CD14-positive monocyte (primary cell): ENCODE data around the gene MEX3A. TPM values are rescaled to one million over a fixed set of nuclear protein-coding genes. Genes with fewer than 3 reads are reported as not detected.

Source experiments
- DNase-seq, 3 donors: peaks; one replicate each; pipeline ENCODE4 v3.0.0-alpha.2; 2011 to 2022
- H2AFZ ChIP-seq: 2 replicates; pipeline ENCODE4 v1.6.0; 2012; ENCODE audit warnings: mild to moderate bottlenecking, low read depth, low read length, inconsistent platforms; ENCODE audit not compliant: insufficient read depth, poor library complexity, severe bottlenecking
- H3K27ac ChIP-seq, 2 donors: 1 replicate in 1 of 2; 2 replicates in 1 of 2; pipeline ENCODE4 v1.5.1; 2012 to 2013; ENCODE audit warnings: low read length in 2 of 2, control low read depth in 1 of 2, inconsistent platforms in 1 of 2, low read depth in 1 of 2, mild to moderate bottlenecking in 1 of 2
- H3K27me3 ChIP-seq, 2 donors: one replicate each; pipeline versions ENCODE4 v1.6.0 to v1.6.1; 2011 to 2013; ENCODE audit warnings: low read length in 2 of 2; ENCODE audit not compliant: control insufficient read depth in 2 of 2, insufficient read depth in 2 of 2
- H3K36me3 ChIP-seq, 2 donors: replicated peaks in 1 of 2; 1 replicate in 1 of 2; 2 replicates in 1 of 2; pipeline versions ENCODE4 v1.5.1 to v1.6.1; 2012 to 2013; ENCODE audit warnings: low read length in 2 of 2, control low read depth in 1 of 2, inconsistent platforms in 1 of 2, mild to moderate bottlenecking in 1 of 2; ENCODE audit not compliant: insufficient read depth in 2 of 2, control insufficient read depth in 1 of 2
- H3K4me1 ChIP-seq, 2 donors: 1 replicate in 1 of 2; 2 replicates in 1 of 2; pipeline versions ENCODE4 v1.5.1 to v1.6.1; 2012 to 2013; ENCODE audit warnings: low read length in 2 of 2, control low read depth in 1 of 2, inconsistent platforms in 1 of 2, mild to moderate bottlenecking in 1 of 2, moderate library complexity in 1 of 2; ENCODE audit not compliant: insufficient read depth in 2 of 2, control insufficient read depth in 1 of 2
- H3K4me2 ChIP-seq: replicated peaks from 2 replicates; pipeline ENCODE3; 2012; ENCODE audit warnings: low read length, moderate library complexity, mild to moderate bottlenecking; ENCODE audit not compliant: poor library complexity, severe bottlenecking; ENCODE audit errors: extremely low read depth
- H3K4me3 ChIP-seq, 3 experiments: fragments of 200-600 bp in 1 of 3; sonication (generic) in 1 of 3; replicated peaks in 1 of 3; 1 replicate in 2 of 3; 2 replicates in 1 of 3; pipeline ENCODE4 v1.5.1; 2011 to 2013; ENCODE audit warnings: low read length in 3 of 3, mild to moderate bottlenecking in 3 of 3, control low read depth in 2 of 3, low read depth in 2 of 3, inconsistent platforms in 1 of 3, moderate library complexity in 1 of 3
- H3K79me2 ChIP-seq: 2 replicates; pipeline ENCODE4 v1.6.0; 2012; ENCODE audit warnings: mild to moderate bottlenecking, control low read depth, inconsistent platforms, low read length, moderate library complexity; ENCODE audit not compliant: insufficient read depth
- H3K9ac ChIP-seq: 2 replicates; pipeline ENCODE4 v1.6.0; 2017; ENCODE audit warnings: low read length, mild to moderate bottlenecking; ENCODE audit not compliant: insufficient read depth, poor library complexity, severe bottlenecking
- H3K9me3 ChIP-seq, 2 donors: replicated peaks in 1 of 2; 1 replicate in 1 of 2; 2 replicates in 1 of 2; pipeline versions ENCODE4 v1.5.1 to v1.6.1; 2012 to 2013; ENCODE audit warnings: low read length in 2 of 2, control low read depth in 1 of 2; ENCODE audit not compliant: control insufficient read depth in 1 of 2, insufficient read depth in 1 of 2
- H4K20me1 ChIP-seq: 2 replicates; pipeline ENCODE4 v1.6.0; 2012; ENCODE audit warnings: mild to moderate bottlenecking, low read length, control low read depth, moderate library complexity; ENCODE audit not compliant: insufficient read depth
- H3K27ac Mint-ChIP-seq, 7 donors: one replicate each; pipeline ENCODE4 v1.8.0; 2020; ENCODE audit warnings: mild to moderate bottlenecking in 7 of 7, mixed read lengths in 7 of 7, moderate library complexity in 6 of 7, inconsistent platforms in 2 of 7
- H3K27me3 Mint-ChIP-seq, 3 donors: one replicate each; pipeline ENCODE4 v1.8.0; 2021 to 2022; ENCODE audit warnings: low read depth in 3 of 3, mild to moderate bottlenecking in 3 of 3, mixed read lengths in 3 of 3, moderate library complexity in 3 of 3, inconsistent platforms in 1 of 3
- H3K36me3 Mint-ChIP-seq, 2 donors: one replicate each; pipeline ENCODE4 v1.8.0; 2020; ENCODE audit warnings: mixed read lengths in 2 of 2, inconsistent platforms in 1 of 2, mild to moderate bottlenecking in 1 of 2
- H3K4me1 Mint-ChIP-seq: one replicate; pipeline ENCODE4 v1.8.0; 2020; ENCODE audit warnings: mild to moderate bottlenecking, mixed read lengths
- H3K4me3 Mint-ChIP-seq, 2 donors: one replicate each; pipeline ENCODE4 v1.8.0; 2020; ENCODE audit warnings: mild to moderate bottlenecking in 2 of 2, mixed read lengths in 2 of 2, moderate library complexity in 1 of 2
- H3K9me3 Mint-ChIP-seq, 7 donors: one replicate each; pipeline ENCODE4 v1.8.0; 2020 to 2022; ENCODE audit warnings: mixed read lengths in 7 of 7, mild to moderate bottlenecking in 6 of 7, moderate library complexity in 6 of 7, inconsistent platforms in 2 of 7
- CTCF ChIP-seq: fragments of 200-600 bp; IDR thresholded peaks from one replicate; pipeline ENCODE4 v1.8.0; 2022; ENCODE audit warnings: antibody characterized with exemption, mild to moderate bottlenecking
- WGBS: methylation state at CpG from one replicate; pipeline ENCODE4 v1.1.5; 2013; ENCODE audit warnings: missing lambda C conversion rate; ENCODE audit not compliant: insufficient coverage; 5-methylcytosine and 5-hydroxymethylcytosine counted together
- intact Hi-C, 2 donors: fragments of 100-400 bp; cut with micrococcal nuclease; formaldehyde crosslinking; loops; one replicate each; pipeline versions ENCODE4 v1.15.0 to v1.15.1; 2023
- polyA plus RNA-seq, 3 donors: library from polyadenylated mRNA; depleted of rRNA in 1 of 3; unstranded in 2 of 3; stranded (reverse) in 1 of 3; fragments of 300-500 nt in 2 of 3; fragments of >200 nt in 1 of 3; fragmentation: Illumina TruSeq in 2 of 3; gene quantifications; 1 replicate in 2 of 3; 2 replicates in 1 of 3; pipeline ENCODE4 v1.2.3, GENCODE V29; 2012 to 2021

MEX3A gene
- polyA plus RNA-seq, 3 donors, result not detected

- Histone ChIP-seq H3K4me1 (peaks cover 23 to 38% of the 10 kb centered on the region in 2 donors), H3K36me3 (peaks cover 17 to 29% of the 10 kb centered on the region in 2 donors), H3K79me2 (peaks cover 19% of the 10 kb centered on the region), H4K20me1 (peaks cover 6% of the 10 kb centered on the region), H3K9me3 (no peaks in the 10 kb centered on the region), H3K27ac (peak within 1 kb of the TSS; percentile 84 to 86), H3K4me3 (peak within 1 kb of the TSS; percentile 87 to 99 (median 93)), H3K4me2 (peak within 1 kb of the TSS; percentile 100), H3K27me3 (no peaks in the 10 kb centered on the region), H2AFZ (peak within 1 kb of the TSS; percentile 94), H3K9ac (peak within 1 kb of the TSS; percentile 79)
- intact Hi-C loops, result loop anchor here (2.0 to 5.0 kb wide), 4 partner anchors 33 to 122 kb away; partner anchors contain the start of genes KHDC4 (in 2 of the 2) and SSR2 (in 1 of the 2)
- Mint-ChIP-seq H3K9me3 (peaks cover 0 to 2% (median 0%) of the 10 kb centered on the region in 7 donors), H3K4me1 (peaks cover 25% of the 10 kb centered on the region), H3K27me3 (peaks cover 0 to 2% (median 1%) of the 10 kb centered on the region in 3 donors), H3K27ac (peak within 1 kb of the TSS; percentile 84 to 96 (median 93)), H3K36me3 (peaks cover 33 to 39% of the 10 kb centered on the region in 2 donors), H3K4me3 (peak within 1 kb of the TSS; percentile 97)
- 0% methylated on average over 28 of the region's 49 CpGs for WGBS
- peak; percentile 60 for TF ChIP-seq CTCF
- DNase-seq, result peak; percentile 68 to 78 (median 75)
Observed at GRCh38 chr1:156053768-156054499, 28.3 kb downstream of the MEX3A start, which contains the start of gene UBQLN4. UBQLN4 (minus strand) TSS chr1:156053798; CDS start chr1:156053701, 97 bp downstream.

GRCh38 chr1:156052862-156053767, 29.1 kb downstream of the MEX3A start:
- Histone ChIP-seq H3K27me3 (no peaks in the 10 kb centered on the region), H3K9ac (peak overlapping the region; percentile 79), H2AFZ (peak overlapping the region; percentile 92), H3K36me3 (peaks cover 15 to 27% of the 10 kb centered on the region in 2 donors), H4K20me1 (peaks cover 5% of the 10 kb centered on the region), H3K4me2 (peak overlapping the region; percentile 100), H3K27ac (peak overlapping the region; percentile 29 to 48), H3K79me2 (peaks cover 19% of the 10 kb centered on the region), H3K4me3 (peak overlapping the region; percentile 86 to 93 (median 87)), H3K9me3 (no peaks in the 10 kb centered on the region), H3K4me1 (peaks cover 23 to 38% of the 10 kb centered on the region in 2 donors)
- H3K27me3 Mint-ChIP-seq, result peaks cover 0 to 2% (median 1%) of the 10 kb centered on the region in 3 donors
- TF ChIP-seq CTCF, result peak; percentile 14
- intact Hi-C loops, result loop anchor here (5.0 kb wide), 2 partner anchors 41 to 121 kb away; partner anchors contain the start of gene KHDC4 (in 1 of the 2)
- peaks cover 32 to 34% of the 10 kb centered on the region in 2 donors for H3K36me3 Mint-ChIP-seq
- under 1% methylated on average over 30 of the region's 63 CpGs for WGBS
- no peaks in the 10 kb centered on the region for H3K9me3 Mint-ChIP-seq
- H3K4me1 Mint-ChIP-seq, result peaks cover 29% of the 10 kb centered on the region
- H3K27ac Mint-ChIP-seq, result peak overlapping the region; percentile 73 to 90 (median 85)
- peak; percentile 36 to 49 (median 39) for DNase-seq
- peak overlapping the region; percentile 97 for H3K4me3 Mint-ChIP-seq
